Thoracic aorta (tissue), 2 donors: ENCODE results near the gene MAF. TPM values are rescaled to one million over a fixed set of nuclear protein-coding genes. Genes with fewer than 3 reads are reported as not detected.

Source experiments
- ATAC-seq: fragments of 150-250 bp; one replicate; pipeline ENCODE4 v1.8.0; 2017; ENCODE audit warnings: low read depth; ENCODE audit not compliant: insufficient number of reproducible peaks, low FRiP score
- DNase-seq: peaks from one replicate; pipeline ENCODE4 v3.0.0-alpha.2; 2020; ENCODE audit warnings: low spot score
- H3K27ac ChIP-seq, 2 donors: fragments of 200-600 bp; sonication (generic); 1 replicate in 1 of 2; 2 replicates in 1 of 2; pipeline ENCODE4 v1.5.1; 2016; ENCODE audit warnings: mild to moderate bottlenecking in 2 of 2, moderate library complexity in 2 of 2
- H3K27me3 ChIP-seq: fragments of 200-600 bp; sonication (generic); replicated peaks from 2 replicates; pipeline ENCODE4 v1.6.0; 2016; ENCODE audit warnings: mild to moderate bottlenecking; ENCODE audit not compliant: insufficient read depth
- H3K36me3 ChIP-seq: fragments of 200-600 bp; sonication (generic); one replicate; pipeline ENCODE4 v1.5.1; 2016
- H3K4me1 ChIP-seq, 2 donors: fragments of 200-600 bp; sonication (generic); 1 replicate in 1 of 2; 2 replicates in 1 of 2; pipeline versions ENCODE4 v1.5.1 to v1.6.0; 2016; ENCODE audit warnings: low read depth in 2 of 2, mild to moderate bottlenecking in 1 of 2; ENCODE audit not compliant: control insufficient read depth in 1 of 2
- H3K4me3 ChIP-seq: fragments of 200-600 bp; sonication (generic); 2 replicates; pipeline ENCODE4 v1.5.1; 2016; ENCODE audit warnings: mild to moderate bottlenecking
- H3K9me3 ChIP-seq: fragments of 200-600 bp; sonication (generic); 2 replicates; pipeline ENCODE4 v1.5.1; 2016
- CTCF ChIP-seq: fragments of 200-600 bp; sonication (generic); IDR thresholded peaks from one replicate; pipeline ENCODE4 v1.5.1; 2019; ENCODE audit warnings: antibody characterized with exemption
- total RNA-seq, 2 donors: library from RNA; depleted of rRNA; stranded (reverse); fragments of >200 nt; gene quantifications; one replicate each; pipeline versions ENCODE4 v1.1.0 to v1.2.3, GENCODE V29; 2016

Gene MAF
- total RNA-seq, 2 donors from 2014 or later: 20.0 to 41.8 TPM

GRCh38 chr16:79587296-79587695 is 13.2 kb downstream of the MAF start:
- no peaks in the 10 kb centered on the region for H3K36me3 ChIP-seq
- no peak overlapping the region for H3K4me3 ChIP-seq
- no peak for TF ChIP-seq CTCF
- DNase-seq: no peak
- H3K9me3 ChIP-seq: no peaks in the 10 kb centered on the region
- no peak overlapping the region for H3K27ac ChIP-seq
- H3K4me1 ChIP-seq: peaks cover 0 to 7% of the 10 kb centered on the region in 2 donors
- H3K27me3 ChIP-seq: no peaks in the 10 kb centered on the region
- ATAC-seq: no peak

GRCh38 chr16:79582789-79583188 is 17.7 kb downstream of the MAF start:
- DNase-seq (no peak), ATAC-seq (no peak)
- H3K4me3 ChIP-seq: no peak overlapping the region
- no peaks in the 10 kb centered on the region for H3K27me3 ChIP-seq
- TF ChIP-seq CTCF: no peak
- no peaks in the 10 kb centered on the region for H3K9me3 ChIP-seq
- no peaks in the 10 kb centered on the region for H3K4me1 ChIP-seq
- no peaks in the 10 kb centered on the region for H3K36me3 ChIP-seq
- H3K27ac ChIP-seq: no peak overlapping the region

GRCh38 chr16:79580453-79581191 is 19.9 kb downstream of the MAF start:
- H3K9me3 ChIP-seq: no peaks in the 10 kb centered on the region
- no peaks in the 10 kb centered on the region for H3K27me3 ChIP-seq
- no peak for TF ChIP-seq CTCF
- ATAC-seq (no peak), DNase-seq (no peak)
- no peak overlapping the region for H3K4me3 ChIP-seq
- H3K27ac ChIP-seq: no peak overlapping the region
- no peaks in the 10 kb centered on the region for H3K4me1 ChIP-seq
- H3K36me3 ChIP-seq: no peaks in the 10 kb centered on the region

- Histone ChIP-seq H3K27me3 (no peaks in the 10 kb centered on the region), H3K4me1 (peaks cover 7 to 10% of the 10 kb centered on the region in 2 donors), H3K36me3 (no peaks in the 10 kb centered on the region), H3K27ac (no peak overlapping the region), H3K9me3 (no peaks in the 10 kb centered on the region), H3K4me3 (no peak overlapping the region)
- no peak for TF ChIP-seq CTCF
- DNase-seq (no peak), ATAC-seq (no peak)
Measured at GRCh38 chr16:79576602-79577001, 23.9 kb downstream of the MAF start.

- no peaks in the 10 kb centered on the region for H3K36me3 ChIP-seq
- no peaks in the 10 kb centered on the region for H3K27me3 ChIP-seq
- H3K4me1 ChIP-seq: peaks cover 8 to 16% of the 10 kb centered on the region in 2 donors
- no peak for DNase-seq
- no peak for ATAC-seq
- TF ChIP-seq CTCF: no peak
- no peak overlapping the region for H3K4me3 ChIP-seq
- H3K27ac ChIP-seq: no peak overlapping the region
- H3K9me3 ChIP-seq: no peaks in the 10 kb centered on the region
Measured at GRCh38 chr16:79573884-79574283, 26.7 kb downstream of the MAF start.
